HepG2 (cell line): Measurements from ENCODE around the gene PA2G4. TPM values are rescaled to one million over a fixed set of nuclear protein-coding genes. Genes with fewer than 3 reads are reported as not detected.

Source experiments
- ASH2L ChIP-seq: fragments of 300-600, 200-600 bp; sonication (generic); IDR thresholded peaks from 2 replicates; pipeline ENCODE4 v1.7.0; 2017; ENCODE audit warnings: low read depth, mild to moderate bottlenecking, moderate library complexity, mixed read lengths, low read length; ENCODE audit not compliant: insufficient read length
- CHD4 ChIP-seq: fragments of 200-600 bp; sonication (generic); IDR thresholded peaks from 2 replicates; pipeline ENCODE4 v1.7.0; 2017; ENCODE audit warnings: mild to moderate bottlenecking, low read length, borderline replicate concordance
- CREM ChIP-seq, 2 experiments: sonication (generic) in 1 of 2; formaldehyde crosslinking in 1 of 2; IDR thresholded peaks; 2 replicates each; pipeline versions ENCODE4 v1.4.0 to v1.6.1; 2016 to 2020; ENCODE audit warnings: antibody characterized with exemption in 1 of 2, mild to moderate bottlenecking in 1 of 2, missing genetic modification reagents in 1 of 2
- GATAD2A ChIP-seq: IDR thresholded peaks from 2 replicates; pipeline ENCODE4 v1.6.1; 2016
- HNF4A ChIP-seq: sonication (generic); formaldehyde crosslinking; IDR thresholded peaks from 2 replicates; pipeline ENCODE4 v1.4.0; 2020; ENCODE audit warnings: missing genetic modification reagents
- KDM2A ChIP-seq: sonication (generic); formaldehyde crosslinking; IDR thresholded peaks from 2 replicates; pipeline ENCODE4 v1.4.0; 2020; ENCODE audit warnings: low read depth, missing genetic modification reagents, borderline replicate concordance
- MYPOP ChIP-seq: sonication (generic); formaldehyde crosslinking; IDR thresholded peaks from 2 replicates; pipeline ENCODE4 v1.8.1; 2023; ENCODE audit warnings: mild to moderate bottlenecking, moderate library complexity, missing genetic modification reagents
- PRMT3 ChIP-seq: sonication (generic); formaldehyde crosslinking; IDR thresholded peaks from 2 replicates; pipeline ENCODE4 v1.8.1; 2022; ENCODE audit warnings: low read depth, mild to moderate bottlenecking, moderate library complexity, missing genetic modification reagents, borderline replicate concordance
- SIN3B ChIP-seq: fragments of 150-350 bp; IDR thresholded peaks from 2 replicates; pipeline ENCODE4 v1.6.1; 2014; ENCODE audit warnings: low read length
- SIX1 ChIP-seq: sonication (generic); formaldehyde crosslinking; IDR thresholded peaks from 2 replicates; pipeline ENCODE4 v1.4.0; 2020; ENCODE audit warnings: missing genetic modification reagents, borderline replicate concordance
- SMC3 ChIP-seq: IDR thresholded peaks from 2 replicates; pipeline ENCODE4 v1.6.1; 2011; ENCODE audit warnings: low read length, improper control_type of control experiment
- SRY ChIP-seq: sonication (generic); formaldehyde crosslinking; IDR thresholded peaks from 2 replicates; pipeline ENCODE4 v1.8.0; 2022; ENCODE audit warnings: mild to moderate bottlenecking, missing genetic modification reagents
- TP53 ChIP-seq: sonication (generic); formaldehyde crosslinking; conservative IDR thresholded peaks from 2 replicates; pipeline ENCODE4 v1.4.0; 2020; ENCODE audit warnings: missing genetic modification reagents
- ZNF143 ChIP-seq: sonication (generic); formaldehyde crosslinking; IDR thresholded peaks from 2 replicates; pipeline ENCODE4 v1.4.0; 2020; ENCODE audit warnings: missing genetic modification reagents
- ZNF30 ChIP-seq: sonication (generic); formaldehyde crosslinking; IDR thresholded peaks from 2 replicates; pipeline ENCODE4 v1.5.0; 2020; ENCODE audit warnings: mild to moderate bottlenecking, missing genetic modification reagents
- ZNF512B ChIP-seq: sonication (generic); formaldehyde crosslinking; IDR thresholded peaks from 2 replicates; pipeline ENCODE4 v1.5.1; 2020; ENCODE audit warnings: missing genetic modification reagents, mild to moderate bottlenecking, borderline replicate concordance
- ZNF572 ChIP-seq: sonication (generic); formaldehyde crosslinking; IDR thresholded peaks from 2 replicates; pipeline ENCODE4 v1.5.1; 2020; ENCODE audit warnings: mild to moderate bottlenecking, missing genetic modification reagents
- ZNF75D ChIP-seq: sonication (generic); formaldehyde crosslinking; IDR thresholded peaks from 2 replicates; pipeline ENCODE4 v1.8.1; 2023; ENCODE audit warnings: missing genetic modification reagents, mild to moderate bottlenecking, borderline replicate concordance
- ZNF770 ChIP-seq: sonication (generic); formaldehyde crosslinking; IDR thresholded peaks from 2 replicates; pipeline ENCODE4 v1.5.0; 2020; ENCODE audit warnings: mild to moderate bottlenecking, missing genetic modification reagents
- ZNF772 ChIP-seq: sonication (generic); formaldehyde crosslinking; IDR thresholded peaks from 2 replicates; pipeline ENCODE4 v1.5.0; 2020; ENCODE audit warnings: mild to moderate bottlenecking, missing genetic modification reagents
- polyA plus RNA-seq, 8 experiments: library from polyadenylated mRNA; depleted of rRNA in 3 of 8; stranded (reverse) in 7 of 8; unstranded in 1 of 8; fragments of >200 nt; fragmentation: Illumina TruSeq in 4 of 8; extraction: Trizol in 4 of 8; gene quantifications; 2 replicates each; pipeline versions ENCODE4 v1.2.1 to v1.2.3, GENCODE V29; 2011 to 2016; ENCODE audit warnings: low read depth in 4 of 8, missing spikeins in 1 of 8, mixed read lengths in 1 of 8; ENCODE audit not compliant: insufficient read depth in 1 of 8
- total RNA-seq, 5 experiments: library from RNA; depleted of rRNA; stranded (reverse); fragments of >200 nt; fragmentation: Illumina TruSeq; extraction: Trizol; gene quantifications; 2 replicates each; pipeline ENCODE4 v1.2.3, GENCODE V29; 2016; ENCODE audit warnings: low read depth in 1 of 5
- TF ChIP-seq, protein P1 (sequence below): sonication (generic); formaldehyde crosslinking; IDR thresholded peaks from 2 replicates; pipeline ENCODE4 v1.8.1; 2023; ENCODE audit warnings: mild to moderate bottlenecking, missing genetic modification reagents, borderline replicate concordance
- TF ChIP-seq, protein P2 (sequence below): sonication (generic); formaldehyde crosslinking; IDR thresholded peaks from 2 replicates; pipeline ENCODE4 v1.8.0; 2022; ENCODE audit warnings: low read depth, missing genetic modification reagents

The PA2G4 gene
- total and polyA plus RNA-seq, 2 of the 13 experiments (the other 11 are each of a cell fraction or from before 2014, with no cell fraction given): 147 to 240 TPM

DNA sequence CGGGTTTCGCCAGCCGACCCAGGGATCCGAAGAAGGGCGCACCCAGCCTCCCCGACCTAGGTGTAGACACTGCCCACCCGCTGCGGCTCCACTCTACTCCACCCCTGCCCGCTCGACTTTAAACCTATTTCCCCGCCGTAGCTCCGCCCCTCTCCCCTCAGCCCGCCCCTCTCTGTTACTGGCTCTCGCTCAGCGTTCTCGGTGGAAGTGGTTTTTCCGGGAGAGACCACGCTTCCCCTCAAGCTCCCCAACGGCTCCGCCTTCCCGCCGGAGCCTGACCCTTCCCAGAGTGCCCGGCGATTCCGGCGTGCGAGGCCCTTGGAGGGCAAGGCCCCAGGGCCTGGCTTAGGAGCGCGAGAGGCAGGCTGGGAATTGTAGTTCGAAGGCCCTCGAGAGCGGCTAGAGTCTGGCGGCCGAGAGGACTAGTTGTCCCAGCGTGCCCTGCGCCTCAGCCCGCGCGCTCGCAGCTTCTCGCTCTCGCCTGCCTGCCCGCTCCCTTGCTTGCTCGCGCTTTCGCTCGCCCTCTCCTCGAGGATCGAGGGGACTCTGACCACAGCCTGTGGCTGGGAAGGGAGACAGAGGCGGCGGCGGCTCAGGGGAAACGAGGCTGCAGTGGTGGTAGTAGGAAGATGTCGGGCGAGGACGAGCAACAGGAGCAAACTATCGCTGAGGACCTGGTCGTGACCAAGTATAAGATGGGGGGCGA, at the start of gene PA2G4 (continued):
- TF ChIP-seq ZNF772 (CRISPR knock-in tag) (peak; percentile 99), ZNF143 (peak; percentile 97), SRY (CRISPR knock-in tag) (peak; percentile 69), CHD4 (no peak), GATAD2A (CRISPR knock-in tag) (peak; percentile 48), ZNF30 (CRISPR knock-in tag) (peak; percentile 89; the same call in 1 of the 2 replicates), ASH2L (peak; percentile 79), SIN3B (no peak), HNF4A (CRISPR knock-in tag) (no peak; the same call in 1 of the 2 replicates), KDM2A (CRISPR knock-in tag) (peak; percentile 100), PRMT3 (CRISPR knock-in tag) (peak; percentile 93; the same call in 1 of the 2 replicates), ZNF75D (CRISPR knock-in tag) (0 out of 2 replicates have a peak, but pooled peaks have one; percentile 26), SMC3 (no peak), CREM (IDR thresholded peaks at IDR 0.05) (peak; percentile 93), CREM (CRISPR knock-in tag; IDR thresholded peaks at IDR 0.05) (no peak), ZNF512B (CRISPR knock-in tag) (no peak), ZNF770 (CRISPR knock-in tag) (0 out of 2 replicates have a peak, but pooled peaks have one; percentile 12), SIX1 (CRISPR knock-in tag) (no peak), ZNF572 (CRISPR knock-in tag) (peak; percentile 49; the same call in 1 of the 2 replicates), MYPOP (peak; percentile 90; the same call in 1 of the 2 replicates), TP53 (peak; percentile 35; the same call in 1 of the 2 replicates)
- TF ChIP-seq, protein P1, sequence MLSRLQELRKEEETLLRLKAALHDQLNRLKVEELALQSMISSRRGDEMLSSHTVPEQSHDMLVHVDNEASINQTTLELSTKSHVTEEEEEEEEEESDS (CRISPR knock-in tag): peak; percentile 81
- TF ChIP-seq, protein P2, sequence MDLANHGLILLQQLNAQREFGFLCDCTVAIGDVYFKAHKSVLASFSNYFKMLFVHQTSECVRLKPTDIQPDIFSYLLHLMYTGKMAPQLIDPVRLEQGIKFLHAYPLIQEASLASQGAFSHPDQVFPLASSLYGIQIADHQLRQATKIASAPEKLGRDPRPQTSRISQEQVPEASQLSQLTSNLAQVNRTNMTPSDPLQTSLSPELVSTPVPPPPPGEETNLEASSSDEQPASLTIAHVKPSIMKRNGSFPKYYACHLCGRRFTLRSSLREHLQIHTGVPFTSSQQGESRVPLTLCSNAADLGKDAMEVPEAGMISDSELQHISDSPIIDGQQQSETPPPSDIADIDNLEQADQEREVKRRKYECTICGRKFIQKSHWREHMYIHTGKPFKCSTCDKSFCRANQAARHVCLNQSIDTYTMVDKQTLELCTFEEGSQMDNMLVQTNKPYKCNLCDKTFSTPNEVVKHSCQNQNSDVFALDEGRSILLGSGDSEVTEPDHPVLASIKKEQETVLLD (CRISPR knock-in tag): 0 out of 2 replicates have a peak, but pooled peaks have one; percentile 65
